Body of pancreas (tissue), 4 donors: Measurements from ENCODE around the gene SPEF2.

ENCODE experiments used
- POLR2A ChIP-seq, 3 donors: fragments of 450-650 bp; IDR thresholded peaks; one replicate each; pipeline ENCODE4 v1.6.1; 2016; ENCODE audit warnings: antibody characterized with exemption in 3 of 3, mild to moderate bottlenecking in 2 of 3
- TF ChIP-seq, protein P1 (sequence below), 7 experiments: fragments of 450-650 bp in 4 of 7; fragments of 200-600 bp in 3 of 7; sonication (generic) in 3 of 7; IDR thresholded peaks; one replicate each; pipeline ENCODE4 v1.5.1; 2016 to 2019; ENCODE audit warnings: antibody characterized with exemption in 7 of 7

DNA sequence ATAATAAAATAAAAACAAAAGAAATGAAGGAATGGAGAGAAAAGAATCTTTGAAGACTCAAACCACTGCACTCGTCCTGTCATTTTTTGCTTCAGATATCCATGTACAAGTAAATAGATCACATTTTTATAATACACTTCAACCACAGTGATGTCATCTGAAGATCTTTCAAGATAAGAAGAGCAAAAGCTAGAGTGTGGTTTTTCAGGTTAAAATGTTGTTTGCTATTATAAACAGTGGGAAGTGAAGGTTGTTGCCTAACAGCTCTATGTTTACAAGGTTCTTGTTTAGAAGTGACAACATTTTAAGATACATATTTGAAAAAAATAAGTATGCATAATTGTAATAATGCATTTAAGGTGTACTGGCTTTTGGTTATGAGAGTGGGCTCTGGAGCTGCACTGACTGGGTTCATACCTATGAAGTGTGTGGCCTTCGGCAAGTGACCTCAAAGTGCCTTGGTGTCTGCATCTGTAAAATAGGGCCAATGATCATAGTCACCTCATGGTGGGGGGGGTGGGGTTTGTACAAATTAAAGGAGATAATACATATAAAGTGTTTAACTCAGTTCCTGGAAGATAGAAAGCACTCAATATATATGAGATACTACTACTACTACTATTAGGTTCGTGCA lies 193.6 kb downstream of the SPEF2 start:
- TF ChIP-seq, protein P1, sequence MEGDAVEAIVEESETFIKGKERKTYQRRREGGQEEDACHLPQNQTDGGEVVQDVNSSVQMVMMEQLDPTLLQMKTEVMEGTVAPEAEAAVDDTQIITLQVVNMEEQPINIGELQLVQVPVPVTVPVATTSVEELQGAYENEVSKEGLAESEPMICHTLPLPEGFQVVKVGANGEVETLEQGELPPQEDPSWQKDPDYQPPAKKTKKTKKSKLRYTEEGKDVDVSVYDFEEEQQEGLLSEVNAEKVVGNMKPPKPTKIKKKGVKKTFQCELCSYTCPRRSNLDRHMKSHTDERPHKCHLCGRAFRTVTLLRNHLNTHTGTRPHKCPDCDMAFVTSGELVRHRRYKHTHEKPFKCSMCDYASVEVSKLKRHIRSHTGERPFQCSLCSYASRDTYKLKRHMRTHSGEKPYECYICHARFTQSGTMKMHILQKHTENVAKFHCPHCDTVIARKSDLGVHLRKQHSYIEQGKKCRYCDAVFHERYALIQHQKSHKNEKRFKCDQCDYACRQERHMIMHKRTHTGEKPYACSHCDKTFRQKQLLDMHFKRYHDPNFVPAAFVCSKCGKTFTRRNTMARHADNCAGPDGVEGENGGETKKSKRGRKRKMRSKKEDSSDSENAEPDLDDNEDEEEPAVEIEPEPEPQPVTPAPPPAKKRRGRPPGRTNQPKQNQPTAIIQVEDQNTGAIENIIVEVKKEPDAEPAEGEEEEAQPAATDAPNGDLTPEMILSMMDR (IDR thresholded peaks at IDR 0.05), result no peak
- no peak for TF ChIP-seq POLR2A (IDR thresholded peaks at IDR 0.05)
